GM18511 (cell line): ENCODE measurements around the gene ECHDC3.
A peak's percentile ranks its signal among the peaks of the same experiment; 100 is the strongest.

ENCODE experiments used
- ATAC-seq: cut with Tn5 transposase; IDR thresholded peaks from one replicate; pipeline ENCODE4 v1.9.1; 2021; ENCODE audit warnings: mild to moderate bottlenecking, moderate library complexity; ENCODE audit not compliant: unreplicated experiment

Gene ECHDC3

DNA sequence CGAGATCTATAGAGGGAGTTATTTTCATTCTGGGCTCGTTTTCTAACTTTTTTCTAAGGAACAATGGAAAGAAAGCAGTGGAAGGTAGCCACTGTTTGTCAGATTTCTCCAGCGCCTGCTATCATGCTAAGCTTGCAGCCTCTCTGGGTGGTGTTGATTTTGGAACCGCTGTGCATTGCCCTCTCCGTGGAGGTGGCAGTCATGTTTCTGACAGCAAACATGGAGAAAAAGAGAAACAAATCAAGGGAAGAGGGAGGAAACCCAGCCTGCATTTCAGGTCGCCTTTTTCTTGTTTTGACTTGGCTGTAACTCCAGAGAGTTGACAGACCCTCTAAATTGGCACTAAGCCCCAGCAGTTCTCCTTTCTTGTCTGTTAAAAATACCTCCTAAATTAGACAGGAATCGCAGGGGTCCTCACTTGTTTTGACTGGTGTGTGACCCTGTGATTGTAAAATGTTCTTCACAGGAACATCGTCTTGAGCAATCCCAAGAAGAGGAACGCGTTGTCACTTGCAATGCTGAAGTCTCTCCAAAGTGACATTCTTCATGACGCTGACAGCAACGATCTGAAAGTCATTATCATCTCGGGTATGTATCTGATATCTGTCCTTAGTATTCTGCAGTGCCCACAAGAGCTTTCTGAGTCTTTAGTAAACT is 4.8 kb downstream of the ECHDC3 start:
- no peak for ATAC-seq

DNA sequence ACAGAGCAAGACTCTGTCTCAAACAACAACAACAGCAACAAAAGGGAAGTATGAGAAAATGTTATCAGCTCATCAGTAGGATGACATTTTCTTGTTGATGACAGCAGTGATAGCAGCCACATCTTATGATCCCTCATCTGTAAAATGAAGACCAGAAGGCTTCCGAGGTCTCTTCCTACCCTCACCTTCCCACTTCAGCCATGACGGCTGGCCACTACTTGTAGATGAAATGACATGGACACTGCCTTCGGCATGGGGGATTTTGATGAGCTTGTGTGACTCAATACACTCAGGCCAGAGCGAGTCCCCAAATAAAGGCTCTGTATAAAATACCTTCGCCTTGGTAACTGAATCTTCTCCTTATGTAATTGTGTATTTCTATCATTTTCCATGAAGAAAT is 6.7 kb downstream of the ECHDC3 start:
- ATAC-seq, result no peak

DNA sequence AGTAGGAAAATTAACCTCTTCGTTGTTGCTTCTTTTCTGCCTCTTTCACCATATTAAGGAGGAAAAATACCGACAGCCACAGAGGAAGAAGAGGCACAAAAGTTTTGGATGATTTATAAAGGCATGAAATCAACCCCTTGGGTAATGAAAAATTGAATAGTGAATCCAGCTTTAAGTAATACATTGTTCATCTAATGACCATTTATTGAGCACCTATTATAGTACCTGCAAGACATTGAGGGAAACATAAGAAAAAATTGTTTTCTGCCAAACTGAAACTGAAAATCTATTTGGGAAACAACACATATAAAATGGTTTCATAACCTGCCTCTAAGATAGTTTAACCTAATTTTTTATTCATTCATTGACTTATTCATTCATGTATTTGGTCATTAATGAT is 8.2 kb downstream of the ECHDC3 start:
- no peak for ATAC-seq

DNA sequence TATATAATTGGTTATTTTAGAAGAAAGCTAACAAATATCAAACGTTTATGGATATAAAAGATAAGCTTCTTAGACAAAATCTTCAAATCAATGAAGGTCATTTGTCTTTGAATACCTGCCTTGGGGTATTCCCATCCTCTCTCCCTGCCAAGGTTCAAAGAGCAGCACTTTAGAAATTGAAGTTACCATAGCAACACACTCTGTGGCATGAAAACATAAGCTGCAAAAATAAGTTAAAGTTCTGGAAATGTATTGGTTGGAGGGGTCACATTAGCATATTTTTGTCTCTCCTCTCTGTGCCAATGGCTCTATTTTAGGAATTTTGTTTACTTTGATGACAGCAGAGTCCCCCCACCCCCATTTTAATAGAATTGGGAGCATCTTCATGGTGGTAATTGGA is 12.0 kb downstream of the ECHDC3 start:
- no peak for ATAC-seq

DNA sequence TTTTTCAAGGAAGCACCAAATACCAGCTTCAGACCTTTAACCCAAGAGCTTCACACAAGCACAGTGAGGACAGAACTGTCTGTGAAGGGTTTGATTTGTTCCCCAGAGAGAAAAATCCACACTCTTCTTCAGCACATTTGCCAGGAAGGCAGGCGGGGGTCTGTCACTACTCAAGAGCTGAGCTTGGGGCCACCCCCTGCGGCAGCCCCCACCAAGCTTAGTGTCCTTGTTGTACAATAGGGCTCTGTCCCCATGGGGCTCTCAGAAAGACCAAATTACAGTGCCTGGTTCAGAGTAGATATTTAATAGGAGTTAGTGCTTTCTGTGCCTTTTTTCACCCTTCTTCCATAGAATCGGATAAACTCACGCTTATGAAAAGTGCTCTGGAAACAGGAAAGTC is 12.4 kb downstream of the ECHDC3 start:
- ATAC-seq, result no peak

DNA sequence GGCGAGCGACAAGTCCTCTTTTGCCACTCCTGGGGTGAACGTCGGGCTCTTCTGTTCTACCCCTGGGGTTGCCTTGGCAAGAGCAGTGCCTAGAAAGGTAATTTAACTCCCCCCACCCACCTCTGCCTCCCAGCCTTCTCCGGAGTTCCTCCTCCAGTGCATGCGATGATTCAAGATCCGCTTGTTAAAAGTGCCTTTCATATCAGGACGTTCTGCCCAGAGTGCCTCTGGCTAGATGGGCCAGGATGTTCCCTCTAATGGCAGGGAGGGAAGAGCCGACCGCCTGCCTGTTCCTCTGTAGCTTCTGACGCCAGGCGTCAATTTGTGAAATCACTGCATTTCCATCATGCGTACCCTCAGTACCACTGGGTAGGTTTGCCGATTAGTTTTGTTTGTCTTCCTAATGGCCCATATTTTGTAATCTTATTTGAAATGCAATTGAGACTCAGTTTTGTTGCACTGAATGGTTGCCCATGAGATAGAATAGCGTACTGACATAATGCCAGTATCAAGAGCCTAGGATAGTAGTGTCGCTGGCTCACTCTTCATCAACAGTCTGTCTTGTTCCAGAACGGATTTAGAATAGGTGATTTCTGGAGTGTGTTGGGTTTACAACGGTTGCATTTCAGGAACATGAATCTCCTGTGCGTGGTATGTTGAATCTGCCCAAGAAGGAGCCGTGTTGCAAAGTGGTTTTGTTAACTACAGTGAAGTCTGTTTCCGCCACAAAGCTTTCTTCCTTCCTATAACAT is 13.5 kb downstream of the ECHDC3 start:
- no peak for ATAC-seq

DNA sequence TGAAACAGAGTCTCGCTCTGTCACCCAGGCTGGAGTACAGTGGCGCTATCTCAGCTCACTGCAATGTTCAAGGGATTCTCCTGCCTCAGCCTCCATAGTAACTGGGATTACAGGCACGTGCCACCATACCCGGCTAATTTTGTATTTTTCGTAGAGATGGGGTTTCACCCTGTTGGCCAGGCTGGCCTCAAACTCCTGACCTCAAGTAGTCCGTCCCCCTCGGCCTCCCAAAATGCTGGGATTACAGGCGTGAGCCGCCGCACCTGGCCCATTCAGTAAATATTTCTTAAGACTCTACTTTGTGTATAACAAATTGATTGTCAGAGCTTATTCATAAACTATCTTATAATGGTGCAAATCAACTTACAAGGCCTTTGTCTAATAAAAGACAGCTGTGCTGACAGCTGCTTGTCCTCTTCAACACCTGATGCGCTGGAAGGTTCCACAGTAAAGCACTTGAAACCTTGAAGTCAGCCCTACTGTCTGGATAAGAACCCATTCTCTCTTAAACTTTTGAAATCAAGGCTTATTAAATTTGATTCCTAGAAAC is 14.7 kb downstream of the ECHDC3 start:
- no peak for ATAC-seq

DNA sequence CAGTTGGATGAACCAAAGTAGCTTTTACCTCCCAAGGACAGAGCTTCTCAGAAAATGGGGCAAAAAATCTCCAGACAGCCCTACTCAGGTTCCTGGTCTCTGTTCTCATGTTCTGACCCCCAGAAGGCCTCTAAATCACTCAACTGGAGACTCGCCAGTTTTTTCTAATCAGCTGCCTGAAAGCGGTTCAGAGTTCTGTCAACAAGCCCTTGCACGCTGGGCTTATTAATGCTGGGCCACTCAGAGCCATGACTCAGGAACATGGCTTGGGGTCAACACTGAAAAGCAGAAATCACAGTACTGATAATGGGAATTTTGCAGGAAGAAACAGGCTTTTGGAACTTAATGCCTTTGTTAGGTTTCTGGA is 15.3 kb downstream of the ECHDC3 start:
- no peak for ATAC-seq

DNA sequence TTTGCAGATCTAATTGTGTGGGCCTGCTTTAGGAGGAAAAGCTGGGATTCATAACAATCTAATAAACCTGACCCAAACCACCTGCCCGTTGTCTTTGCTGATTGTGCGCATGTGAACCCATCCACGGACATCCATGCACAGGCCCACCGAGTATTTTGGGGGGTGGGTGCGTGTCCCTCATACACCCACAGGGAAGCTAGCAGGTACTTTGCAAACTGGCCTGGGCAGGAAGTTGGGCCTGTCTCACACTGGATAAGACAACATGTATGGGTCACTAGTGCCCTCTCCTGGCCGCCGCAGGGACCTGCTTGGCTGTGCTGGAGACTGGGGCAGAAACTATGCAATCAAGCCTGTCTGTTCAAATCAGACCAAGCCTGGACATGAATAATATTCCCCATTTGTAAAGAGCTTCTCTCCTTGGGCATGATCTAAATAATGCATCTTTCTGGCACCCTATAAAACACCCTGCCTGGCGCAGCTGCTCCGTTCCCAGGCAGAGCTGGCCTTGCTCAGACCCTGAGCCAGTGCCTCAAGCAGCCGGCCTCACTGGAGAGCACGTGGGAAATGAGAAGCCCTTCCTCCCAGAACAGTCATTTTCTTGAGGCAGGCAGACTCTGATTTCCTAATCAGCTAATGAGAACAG is 15.8 kb downstream of the ECHDC3 start:
- peak; percentile 99 for ATAC-seq

DNA sequence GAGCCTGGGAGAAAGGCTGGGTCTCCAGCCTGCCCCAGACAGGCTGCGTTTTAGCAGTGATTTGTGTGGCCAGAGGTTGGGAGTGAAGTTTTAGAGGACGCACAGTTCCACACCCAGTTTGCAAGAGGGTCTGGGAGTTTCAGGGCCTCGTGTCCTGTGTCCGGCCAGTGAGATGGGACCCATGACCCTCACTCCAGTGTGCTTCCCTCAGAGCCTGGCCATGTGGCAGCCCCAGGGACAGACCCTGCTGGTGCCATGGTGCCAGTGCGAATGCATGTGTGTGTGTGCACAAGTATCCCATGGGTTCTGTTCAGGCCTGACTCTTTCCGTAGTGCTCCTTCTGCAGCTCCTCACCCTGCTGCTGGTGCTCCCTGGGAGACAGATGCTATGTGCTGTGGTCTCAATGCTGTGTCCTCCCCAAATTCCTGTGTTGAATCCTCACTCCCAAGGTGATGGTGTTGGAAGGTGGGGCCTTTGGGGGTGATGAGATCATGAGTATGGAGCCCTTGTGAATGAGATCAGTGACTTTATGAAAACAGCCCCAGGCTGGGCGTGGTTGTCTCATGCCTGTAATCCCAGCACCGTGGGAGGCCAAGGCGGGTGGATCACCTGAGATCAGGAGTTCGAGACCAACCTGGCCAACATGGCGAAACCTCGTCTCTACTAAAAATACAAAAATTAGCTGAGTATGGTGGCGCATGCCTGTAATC is 16.5 kb downstream of the ECHDC3 start:
- ATAC-seq, result no peak

DNA sequence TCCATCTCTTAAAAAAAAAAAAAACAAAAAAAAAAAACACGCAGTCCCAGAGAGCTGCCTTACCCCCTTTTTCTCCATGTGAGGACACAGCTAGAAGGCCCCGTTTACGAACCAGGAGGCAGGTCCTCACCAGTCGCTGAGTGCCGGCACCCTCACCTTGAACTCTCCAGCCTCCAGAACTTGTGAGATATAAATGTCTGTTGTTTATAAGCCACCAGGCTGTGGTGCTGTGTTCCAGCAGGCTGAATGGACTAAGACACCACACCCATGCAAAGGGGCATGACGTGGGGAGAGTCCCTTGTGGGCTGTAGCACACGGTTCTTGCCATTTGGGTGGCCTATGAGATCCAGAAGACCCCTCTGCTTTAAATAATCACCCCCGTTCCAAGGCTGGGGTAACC is 17.2 kb downstream of the ECHDC3 start:
- no peak for ATAC-seq

DNA sequence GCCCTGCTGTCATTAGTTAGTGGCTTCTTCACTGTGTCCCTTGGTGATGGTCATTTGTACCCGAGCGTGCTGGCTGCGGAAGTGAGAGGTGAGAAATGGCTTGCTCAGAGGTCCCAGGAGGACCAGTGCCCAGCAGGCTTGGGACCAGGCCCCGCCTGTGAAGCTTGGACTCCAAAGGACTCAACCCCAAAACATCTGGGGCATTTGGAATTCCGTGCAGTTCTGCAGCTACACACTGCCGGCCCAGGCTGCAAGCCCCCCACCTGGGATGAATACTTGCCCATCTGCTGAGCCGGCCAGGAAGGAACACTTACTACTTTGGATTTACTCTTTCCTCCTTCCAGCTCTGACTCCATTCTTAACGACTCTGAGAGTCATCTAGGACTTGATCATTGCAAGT is 18.0 kb downstream of the ECHDC3 start:
- ATAC-seq, result no peak

DNA sequence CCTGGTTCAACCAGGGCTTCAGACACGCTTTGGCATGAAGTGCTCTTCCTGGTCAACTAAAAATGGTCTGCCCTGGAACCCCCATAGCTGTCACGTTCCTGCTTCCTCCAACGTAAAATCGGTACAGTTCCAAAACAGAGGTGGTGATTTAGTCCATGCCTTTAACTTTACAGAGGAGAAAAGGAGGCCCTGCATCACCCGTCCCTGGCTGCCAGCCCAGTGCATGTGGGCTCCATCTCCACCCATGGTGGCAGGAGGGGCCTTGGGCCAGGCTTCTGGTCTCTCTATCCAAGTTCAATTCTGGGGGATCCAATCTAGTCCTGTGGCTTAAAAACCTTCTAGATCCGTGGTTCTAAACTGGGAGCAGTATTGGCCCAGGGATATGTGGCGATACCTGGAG is 18.7 kb downstream of the ECHDC3 start:
- no peak for ATAC-seq

DNA sequence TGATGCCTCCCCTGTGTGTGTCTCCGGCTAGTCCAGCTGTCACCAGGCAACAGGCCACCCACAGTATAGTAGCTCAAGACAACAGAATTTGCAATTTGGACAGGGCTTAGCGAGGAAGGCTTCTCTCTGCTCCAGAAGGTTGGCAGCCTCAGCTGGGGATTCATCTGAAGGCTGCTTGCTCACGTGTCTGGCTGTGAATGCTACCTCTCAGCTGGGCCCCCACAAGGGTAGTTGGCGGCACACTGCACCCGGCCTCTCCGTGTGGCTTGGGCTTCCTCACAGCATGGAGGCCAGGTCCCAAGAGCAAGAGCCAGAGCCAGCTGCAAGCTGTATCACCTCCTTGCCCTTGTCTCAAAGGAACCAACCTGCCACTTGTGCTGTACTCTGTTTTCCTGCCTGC is 19.2 kb downstream of the ECHDC3 start:
- no peak for ATAC-seq

DNA sequence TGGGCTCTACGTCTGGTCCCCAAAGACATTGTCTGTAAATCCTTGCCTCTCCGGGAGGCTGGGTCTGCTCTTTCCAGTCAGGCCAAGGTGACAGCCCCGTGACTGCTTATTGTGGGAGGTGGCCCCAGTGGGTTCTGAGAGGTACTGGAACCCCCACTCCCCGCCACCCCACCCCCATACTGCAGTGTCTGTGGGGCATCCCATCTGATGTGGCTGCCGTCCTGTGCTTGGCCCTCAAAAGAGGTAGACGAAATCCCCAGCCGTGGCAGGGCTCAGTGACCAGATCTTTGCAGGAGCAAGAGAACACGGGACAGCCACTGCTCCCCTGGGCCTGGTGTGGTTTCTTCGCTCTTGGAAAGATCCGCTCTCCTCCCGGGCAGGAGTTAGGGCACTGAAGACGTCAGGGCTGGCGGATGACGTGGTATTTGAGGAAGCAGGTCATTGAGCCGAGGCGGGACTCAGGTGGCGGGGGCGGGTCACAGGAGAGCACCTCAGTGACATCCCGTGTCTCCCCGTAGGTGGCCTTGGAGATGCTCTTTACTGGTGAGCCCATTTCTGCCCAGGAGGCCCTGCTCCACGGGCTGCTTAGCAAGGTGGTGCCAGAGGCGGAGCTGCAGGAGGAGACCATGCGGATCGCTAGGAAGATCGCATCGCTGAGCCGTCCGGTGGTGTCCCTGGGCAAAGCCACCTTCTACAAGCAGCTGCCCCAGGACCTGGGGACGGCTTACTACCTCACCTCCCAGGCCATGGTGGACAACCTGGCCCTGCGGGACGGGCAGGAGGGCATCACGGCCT is 20.7 kb downstream of the ECHDC3 start:
- no peak for ATAC-seq

DNA sequence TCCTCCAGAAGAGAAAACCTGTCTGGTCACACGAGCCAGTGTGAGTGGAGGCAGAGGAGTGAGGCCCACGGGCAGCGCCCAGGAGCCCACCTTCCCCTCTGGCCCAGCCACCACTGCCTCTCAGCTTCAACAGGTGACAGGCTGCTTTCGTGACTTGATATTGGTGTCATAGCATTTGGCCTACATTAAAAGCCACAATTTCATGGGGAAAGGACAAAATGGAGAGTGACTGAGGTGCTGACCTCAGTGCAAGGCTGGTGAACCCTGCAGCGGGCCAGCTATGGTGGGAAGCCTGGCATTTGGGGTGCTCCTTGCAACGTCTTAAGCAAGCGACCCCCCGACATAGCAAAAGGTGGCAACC is 21.3 kb downstream of the ECHDC3 start:
- no peak for ATAC-seq

DNA sequence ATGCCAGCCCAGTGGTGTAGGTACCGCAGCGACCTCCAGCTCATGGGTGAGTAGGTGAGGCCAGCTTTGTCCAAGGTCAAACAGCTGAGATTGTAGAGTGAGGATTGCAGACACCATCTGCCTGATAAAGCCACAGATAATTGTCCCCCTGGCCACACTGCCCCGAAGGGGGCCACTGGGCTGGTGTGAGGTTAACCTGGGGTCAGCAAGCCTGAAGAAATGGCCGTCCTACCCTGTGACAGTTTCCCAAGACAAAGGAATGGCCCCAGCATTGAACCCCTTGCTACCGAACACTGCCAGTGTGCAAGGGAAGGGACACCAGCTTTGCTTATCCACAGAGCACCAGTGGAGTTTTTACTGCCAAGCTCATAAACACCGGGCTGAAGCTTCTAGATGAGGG is 23.0 kb downstream of the ECHDC3 start:
- no peak for ATAC-seq

DNA sequence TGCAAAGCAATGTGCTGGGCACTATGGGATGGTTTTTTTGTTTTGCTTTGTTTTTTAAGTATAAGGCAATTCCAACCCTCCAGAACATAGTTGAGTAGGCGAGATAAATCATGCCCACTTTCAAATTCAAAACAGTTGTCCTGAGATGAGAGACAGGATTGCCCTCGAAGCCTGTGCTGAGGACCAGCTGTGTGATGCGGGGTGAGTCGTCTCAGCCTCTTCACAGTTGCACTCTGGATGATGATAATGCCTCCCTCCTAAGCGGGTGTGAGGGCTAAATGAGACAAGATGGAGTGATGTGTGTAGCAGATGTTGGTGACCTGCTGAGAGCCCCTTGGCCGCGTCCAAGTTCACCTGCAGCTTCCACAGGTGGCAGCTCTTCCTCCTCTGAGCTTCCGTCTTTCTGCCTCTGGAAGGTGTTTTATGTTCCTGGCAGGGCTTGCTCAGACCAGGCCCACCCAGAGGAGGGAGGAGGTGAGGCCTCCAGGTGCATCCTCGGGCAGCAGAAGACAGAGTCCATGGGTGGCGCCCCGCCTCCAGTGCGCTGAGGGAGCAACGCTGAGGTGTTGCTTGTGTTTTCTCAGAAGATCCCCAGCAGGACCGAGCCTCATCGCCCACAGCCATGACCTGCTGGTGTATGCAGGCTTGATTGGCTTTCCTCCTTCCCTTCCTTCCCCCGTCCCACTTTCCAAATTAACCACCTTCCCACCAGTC is 30.6 kb downstream of the ECHDC3 start:
- no peak for ATAC-seq

DNA sequence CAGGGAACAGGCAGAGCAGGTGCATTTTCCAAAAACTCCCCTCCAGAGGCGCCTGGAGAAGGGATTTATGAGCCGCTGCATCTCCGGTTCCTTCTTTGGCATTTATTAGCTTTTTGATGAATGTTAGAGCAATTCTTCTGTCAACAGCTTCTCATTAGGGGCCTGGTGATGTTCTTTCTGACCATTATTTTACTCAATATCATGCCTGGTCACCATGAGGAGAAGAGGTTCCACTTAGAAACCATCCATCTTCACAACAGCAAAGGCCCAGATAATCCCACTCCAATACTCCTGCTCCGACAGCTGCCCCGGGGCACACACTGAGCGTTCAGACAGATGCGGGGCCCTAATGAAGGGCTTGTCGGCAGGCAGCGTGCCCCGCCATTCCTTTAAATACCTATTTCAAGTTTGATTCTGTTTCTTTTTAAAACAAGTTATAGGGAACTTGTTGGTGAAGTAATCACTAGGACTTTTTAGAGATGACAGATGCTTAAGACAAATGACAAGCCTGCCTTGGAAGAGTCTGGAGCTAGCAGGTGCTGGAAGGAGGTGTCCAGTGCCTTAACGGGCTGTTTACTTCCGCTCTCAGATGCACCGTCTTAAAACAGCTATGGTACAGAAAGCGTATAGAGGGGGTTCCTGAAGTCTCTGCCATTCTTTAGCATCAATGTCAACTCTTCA is 31.7 kb downstream of the ECHDC3 start:
- no peak for ATAC-seq

DNA sequence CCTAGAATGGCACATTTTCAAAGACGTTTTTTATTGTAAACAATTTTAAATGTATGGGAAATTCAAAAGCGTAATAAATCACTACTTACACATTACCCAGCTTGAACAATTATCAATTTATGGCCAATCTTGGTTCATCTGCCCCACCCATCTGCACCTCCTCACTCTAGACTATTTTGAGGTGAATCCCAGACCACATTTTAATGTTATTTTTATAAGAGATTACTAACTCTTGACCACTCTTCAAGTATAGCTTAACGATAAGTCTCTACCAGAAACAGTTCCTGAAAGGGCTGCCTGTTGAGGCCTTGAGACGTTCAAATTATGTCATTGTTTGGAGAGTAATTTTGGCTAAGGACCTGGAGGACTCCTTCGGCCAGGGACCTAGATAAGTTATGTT is 33.2 kb downstream of the ECHDC3 start:
- ATAC-seq, result no peak
